SW480 (cell line): Measurements from ENCODE around the gene TYW3.
A peak's percentile ranks its signal among the peaks of the same experiment; 100 is the strongest.

Experiments
- DNase-seq: peaks from one replicate; pipeline ENCODE4 v3.0.0-alpha.2; 2016; ENCODE audit warnings: low spot score

The TYW3 gene, protein sequence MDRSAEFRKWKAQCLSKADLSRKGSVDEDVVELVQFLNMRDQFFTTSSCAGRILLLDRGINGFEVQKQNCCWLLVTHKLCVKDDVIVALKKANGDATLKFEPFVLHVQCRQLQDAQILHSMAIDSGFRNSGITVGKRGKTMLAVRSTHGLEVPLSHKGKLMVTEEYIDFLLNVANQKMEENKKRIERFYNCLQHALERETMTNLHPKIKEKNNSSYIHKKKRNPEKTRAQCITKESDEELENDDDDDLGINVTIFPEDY

DNA sequence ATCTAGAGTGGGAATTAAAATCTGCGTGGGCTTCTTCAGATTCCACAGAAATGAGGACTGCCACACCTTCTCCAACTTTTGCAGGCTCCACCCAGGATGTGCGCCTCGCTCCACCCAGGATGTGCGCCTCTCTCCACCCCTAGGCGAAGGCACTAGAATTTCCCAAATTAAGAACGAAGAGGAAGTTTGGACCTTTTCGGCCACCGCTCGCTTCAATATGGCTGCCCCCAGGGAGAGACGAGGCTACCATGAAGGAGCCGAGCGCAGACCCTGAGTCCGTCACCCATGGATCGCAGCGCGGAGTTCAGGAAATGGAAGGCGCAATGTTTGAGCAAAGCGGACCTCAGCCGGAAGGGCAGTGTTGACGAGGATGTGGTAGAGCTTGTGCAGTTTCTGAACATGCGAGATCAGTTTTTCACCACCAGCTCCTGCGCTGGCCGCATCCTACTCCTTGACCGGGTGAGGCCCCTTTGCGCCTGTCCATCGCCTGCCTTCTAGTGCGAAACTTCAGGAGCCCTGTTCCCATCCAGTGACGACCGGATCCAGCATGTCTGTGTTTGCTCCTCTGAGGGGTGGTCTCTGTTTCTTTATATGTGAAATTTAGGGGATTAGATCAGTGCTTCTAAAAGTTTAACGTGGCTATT, at the start of gene TYW3, which contains the start of gene CRYZ:
TYW3 (plus strand) TSS at position 193 of the 644 bp plus-strand sequence; CDS start at position 286, 93 bp downstream.
CRYZ (minus strand) TSS at position 91 of the 644 bp plus-strand sequence. CDS start 8,229 bp downstream, outside the sequence.
- DNase-seq, result peak; percentile 92

DNA sequence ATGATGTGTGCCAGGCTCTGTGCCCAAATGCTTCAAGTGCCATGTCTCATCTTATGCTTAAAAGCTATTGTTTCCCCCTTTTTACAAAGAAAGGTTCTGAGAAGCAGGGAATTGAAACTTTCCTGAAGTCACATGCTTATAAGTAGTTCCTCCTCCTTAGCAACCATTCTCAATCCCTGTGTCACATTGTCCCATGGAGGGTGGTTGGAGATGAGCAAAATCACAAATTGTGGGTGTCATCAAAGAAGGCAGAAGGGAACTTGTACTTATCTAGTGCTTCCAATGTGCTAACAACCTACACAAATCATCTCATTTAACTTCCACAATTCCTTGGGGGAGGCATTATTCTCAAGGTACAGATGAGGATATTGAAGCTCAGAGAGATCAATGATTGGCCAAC, 49.3 kb upstream of the TYW3 start:
- DNase-seq, result no peak

DNA sequence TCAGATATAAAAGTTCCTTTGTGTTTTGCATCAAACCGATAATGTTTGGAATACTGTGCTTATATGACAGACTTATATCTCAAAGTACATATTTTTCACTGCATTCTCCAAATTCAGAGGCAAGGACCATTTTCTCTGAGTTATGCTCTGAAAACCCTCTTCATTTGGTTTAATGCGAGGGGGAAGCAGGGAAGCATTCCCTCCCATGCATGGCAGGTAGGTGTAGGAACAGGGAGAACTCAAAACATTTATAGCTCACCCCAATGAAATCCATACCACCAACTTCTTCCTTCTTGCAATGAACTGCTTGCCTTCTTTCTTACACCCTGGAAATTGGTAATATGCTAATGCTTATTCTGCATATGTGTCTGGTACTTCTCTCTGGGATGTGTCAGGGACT, 48.7 kb upstream of the TYW3 start:
- DNase-seq, result no peak

DNA sequence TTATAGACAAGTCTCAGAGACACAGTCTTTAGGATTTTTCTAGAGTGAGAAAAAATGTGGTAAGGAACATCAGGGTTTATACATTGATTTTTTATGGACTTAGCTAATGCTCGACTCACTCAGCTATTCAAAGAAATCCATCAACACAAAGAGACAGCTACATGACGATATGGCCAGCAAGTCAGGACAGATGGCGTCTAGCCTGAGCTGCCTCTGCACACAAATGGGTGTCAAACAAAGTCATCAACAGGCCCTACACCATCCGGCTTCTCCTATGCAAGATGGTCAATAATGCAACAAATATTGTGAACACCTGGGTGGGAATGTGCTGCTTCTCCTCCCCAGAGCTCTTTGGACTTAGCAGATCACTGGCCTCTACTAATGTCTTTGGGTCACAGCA, 46.0 kb upstream of the TYW3 start:
- no peak for DNase-seq

DNA sequence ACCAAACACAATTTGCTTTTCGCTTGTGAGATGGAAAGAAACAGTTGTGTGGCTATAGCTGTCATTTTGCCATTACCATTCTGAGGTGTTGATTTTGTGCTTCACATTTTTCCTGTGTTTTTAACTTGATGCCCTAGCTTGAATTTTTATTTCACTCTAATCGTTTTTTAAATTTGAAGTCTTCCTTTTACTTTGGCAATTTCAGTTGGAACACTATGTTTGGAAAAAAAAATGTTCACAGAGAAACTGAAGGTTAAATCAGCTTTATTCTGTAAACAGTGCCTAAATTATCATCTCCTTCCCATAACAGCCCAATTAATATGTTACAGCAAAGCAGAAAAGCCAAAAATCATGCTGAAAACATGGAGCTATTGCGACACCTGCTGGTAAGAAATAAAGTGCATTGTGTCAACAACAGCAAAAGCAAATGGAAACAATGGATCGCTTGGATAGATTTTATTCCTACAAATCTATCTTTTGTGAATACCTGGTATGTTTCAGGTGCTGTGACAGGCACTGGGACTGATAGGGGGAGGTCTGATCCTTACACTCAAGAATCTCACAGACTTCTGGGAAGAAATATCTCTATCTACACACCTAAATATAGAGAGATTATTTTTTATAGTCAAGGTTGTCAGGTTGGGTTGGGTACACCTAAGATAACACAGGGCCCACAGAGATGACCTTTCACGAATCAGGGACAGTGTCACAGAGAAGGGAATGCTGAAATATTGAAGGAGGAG, 43.2 kb upstream of the TYW3 start:
- peak; percentile 41 for DNase-seq

DNA sequence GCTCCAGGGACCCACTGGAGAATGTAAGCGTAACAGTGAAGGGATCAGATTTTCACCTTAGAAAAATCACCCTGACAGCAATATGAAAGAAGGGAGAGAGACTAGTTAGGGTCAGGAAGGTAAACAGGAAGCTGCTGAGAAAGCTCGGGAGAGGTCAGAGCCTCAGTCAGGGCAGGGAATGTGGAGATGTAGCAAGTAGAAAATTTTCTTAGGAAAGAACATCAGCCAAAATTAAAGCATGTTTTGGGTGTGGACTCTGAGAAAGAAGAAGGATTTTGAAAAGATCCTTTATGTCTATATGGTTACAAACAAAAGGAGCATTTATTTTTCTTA, 42.6 kb upstream of the TYW3 start:
- no peak for DNase-seq

DNA sequence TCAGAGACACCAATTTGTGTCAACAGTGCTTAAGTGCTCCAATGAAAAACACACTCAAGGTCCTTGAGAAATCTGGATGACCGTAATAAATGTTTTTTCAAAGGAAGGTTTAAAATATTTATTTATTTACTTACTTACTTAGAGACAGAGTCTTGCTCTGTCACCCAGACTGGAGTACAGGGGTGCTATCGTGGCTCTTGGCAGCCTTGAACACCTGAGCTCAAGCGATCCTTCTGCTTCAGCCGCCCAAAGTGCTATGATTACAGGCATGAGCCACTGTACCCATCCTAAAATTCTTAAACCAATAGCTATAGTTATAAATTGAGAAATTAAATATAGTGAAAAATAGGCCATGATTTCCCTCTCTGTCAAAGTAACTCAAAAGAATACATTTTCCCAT, 42.0 kb upstream of the TYW3 start:
- no peak for DNase-seq

DNA sequence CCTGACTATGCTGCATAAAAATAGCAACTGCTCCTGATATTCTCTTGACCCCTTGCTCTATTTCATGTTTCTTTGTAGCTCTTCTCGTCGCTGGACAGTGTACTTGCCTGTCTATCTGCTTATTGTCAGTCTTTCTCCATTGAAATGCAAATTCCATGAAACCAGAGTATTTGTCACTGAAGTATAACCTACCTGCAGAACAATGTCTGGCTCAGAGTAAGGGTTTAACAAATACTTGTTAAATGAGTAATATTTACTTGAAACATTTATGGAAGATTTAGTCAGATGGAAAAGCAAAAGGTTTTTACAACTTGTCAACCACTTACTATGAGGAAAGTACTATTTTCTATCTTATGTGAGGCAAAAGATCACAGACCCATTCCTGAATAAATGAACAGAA, 39.5 kb upstream of the TYW3 start:
- no peak for DNase-seq

DNA sequence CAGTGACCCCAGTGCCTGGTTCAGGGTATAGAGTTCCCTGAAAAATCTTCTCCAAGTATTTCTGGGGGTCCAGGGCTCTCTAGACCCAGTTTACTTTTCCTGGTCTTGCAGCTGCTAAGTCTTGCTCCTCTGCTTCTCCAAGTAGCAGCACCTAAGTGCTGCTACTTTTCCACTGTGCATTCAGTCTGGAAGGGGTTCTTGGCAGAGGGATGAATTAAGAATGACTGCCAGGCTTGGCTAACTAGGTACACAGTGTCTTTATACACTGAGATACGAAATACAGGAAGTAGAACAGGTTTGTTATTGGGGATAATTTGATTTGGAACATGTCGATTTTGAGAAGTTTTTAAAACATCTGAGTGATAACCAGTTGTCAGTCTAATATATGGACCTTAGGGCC, 35.1 kb upstream of the TYW3 start:
- no peak for DNase-seq

DNA sequence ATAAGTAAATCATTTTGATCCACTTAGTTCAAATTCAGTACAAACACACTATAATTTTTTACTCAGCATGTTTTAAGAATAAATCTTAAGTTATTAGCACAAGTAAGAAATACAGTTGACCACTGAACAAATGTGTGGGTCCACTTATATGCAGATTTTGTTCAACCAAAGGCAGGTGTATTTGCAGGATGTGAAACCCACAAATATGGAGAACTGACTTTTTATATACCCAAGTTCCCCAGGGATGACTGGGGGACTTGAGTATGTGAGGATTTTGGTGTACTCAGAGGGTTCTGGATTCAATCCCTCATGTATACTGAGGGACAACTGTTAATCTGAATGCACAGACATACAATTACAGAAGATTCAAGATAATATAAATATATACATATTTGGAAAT, 33.6 kb upstream of the TYW3 start:
- no peak for DNase-seq

DNA sequence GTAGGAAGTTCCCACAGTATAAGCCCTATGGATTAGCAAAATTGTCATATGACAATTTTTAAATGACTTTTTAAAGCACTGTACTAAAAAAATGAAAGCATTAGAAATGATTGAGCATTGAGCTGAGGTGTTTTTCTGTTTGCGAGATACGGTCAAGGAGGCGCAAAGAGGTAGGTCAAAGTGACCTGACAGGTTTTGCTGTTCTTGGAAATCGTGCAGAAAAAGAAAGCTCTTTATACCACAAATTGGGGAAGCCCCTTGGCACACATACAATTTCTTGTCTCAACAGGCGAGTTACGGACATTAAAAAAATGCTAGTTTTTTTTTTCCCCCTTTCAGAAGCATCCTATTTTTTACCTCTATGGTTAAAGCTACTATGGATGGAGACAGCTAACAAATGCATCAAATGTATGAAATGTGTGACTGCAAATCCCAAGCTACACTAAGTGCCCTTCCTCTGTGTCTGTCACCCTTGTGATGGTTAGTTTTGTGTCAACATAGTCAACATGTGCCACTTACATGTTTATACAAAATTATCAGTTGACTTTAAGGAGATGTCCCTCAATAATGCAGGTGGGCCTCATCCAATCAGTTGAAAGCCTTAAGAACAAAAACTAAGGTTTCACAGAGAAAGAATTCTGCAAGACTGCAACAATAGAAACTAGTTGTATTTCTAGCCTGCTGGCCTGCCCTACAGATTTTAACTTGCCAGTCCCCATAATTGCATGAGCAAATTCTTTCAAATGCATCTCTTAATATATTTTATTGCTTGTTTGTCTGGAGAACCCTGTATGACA, 29.4 kb upstream of the TYW3 start:
- DNase-seq, result no peak

DNA sequence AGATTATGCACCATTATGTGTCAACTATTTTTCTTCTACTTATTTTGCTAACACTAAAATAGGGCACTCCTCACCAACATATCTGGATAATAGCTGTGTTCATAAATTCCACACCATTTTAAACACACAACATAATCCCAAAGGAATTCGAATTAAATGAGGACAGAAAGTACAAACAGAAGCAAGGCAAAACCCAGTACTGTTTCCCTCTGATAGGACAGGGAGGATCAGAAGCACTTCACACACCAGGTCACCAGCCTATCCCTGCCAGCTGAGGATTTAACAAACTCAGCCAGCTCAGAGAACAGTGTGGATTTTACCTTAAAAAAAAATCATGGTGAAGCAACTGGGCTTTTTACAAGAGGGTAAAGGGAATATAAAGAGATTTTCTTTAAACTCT, 20.1 kb upstream of the TYW3 start:
- DNase-seq, result no peak

DNA sequence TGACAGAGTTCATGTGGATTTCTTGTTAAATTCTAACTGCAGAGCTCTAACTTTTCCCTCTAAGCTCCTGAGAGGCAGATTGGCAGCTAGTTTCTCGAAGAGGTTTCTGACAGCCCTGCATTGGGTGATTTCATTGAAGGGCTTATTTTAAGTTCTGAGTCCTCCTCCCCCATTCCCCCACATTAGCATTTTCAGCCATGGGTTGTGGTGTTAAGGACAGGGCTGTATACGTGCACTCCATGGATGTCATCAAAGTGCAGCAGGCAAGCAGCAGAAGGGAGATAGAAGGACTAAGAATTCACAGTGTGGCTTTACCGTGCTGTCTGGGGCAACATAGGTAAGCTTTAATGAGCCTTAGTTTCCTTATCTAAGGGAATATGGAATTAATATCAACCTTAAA, 19.1 kb upstream of the TYW3 start:
- DNase-seq, result no peak

DNA sequence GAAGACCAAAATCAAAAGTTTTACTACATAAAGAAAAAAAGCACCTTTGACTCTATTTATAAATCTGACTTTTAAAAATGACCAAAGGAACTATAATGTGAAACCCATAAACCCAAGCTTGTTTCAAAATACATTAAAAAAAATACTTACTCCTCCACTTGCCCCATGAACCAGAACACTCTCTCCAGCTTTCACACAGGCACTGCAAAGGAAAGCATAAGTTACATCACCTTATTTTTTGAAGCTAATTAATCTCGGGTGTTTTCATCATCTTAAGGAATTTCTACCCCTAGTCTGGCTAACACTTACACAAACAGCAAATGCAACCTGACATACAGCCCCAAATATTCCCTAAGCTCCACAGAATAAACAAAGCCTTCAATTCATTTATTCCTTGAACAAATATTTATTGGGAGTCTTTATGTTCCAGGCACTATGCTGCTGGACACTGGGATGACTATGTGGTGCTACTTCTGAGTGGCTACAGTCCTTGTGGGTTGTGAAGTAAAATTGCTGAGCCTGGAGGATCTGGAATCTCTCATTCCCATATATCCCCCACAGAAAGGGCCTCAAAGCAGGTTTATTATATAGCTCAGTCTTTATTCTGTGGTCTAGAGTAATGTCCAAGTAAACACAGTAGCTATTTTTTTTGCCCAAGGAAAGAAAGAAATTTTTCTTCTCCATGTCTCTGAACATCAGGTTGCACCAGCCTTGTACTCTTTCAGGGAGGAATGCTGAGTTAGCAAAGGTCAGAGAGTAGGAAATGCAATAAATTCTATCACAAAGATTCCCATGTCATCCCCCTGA, 18.3 kb upstream of the TYW3 start:
- no peak for DNase-seq

DNA sequence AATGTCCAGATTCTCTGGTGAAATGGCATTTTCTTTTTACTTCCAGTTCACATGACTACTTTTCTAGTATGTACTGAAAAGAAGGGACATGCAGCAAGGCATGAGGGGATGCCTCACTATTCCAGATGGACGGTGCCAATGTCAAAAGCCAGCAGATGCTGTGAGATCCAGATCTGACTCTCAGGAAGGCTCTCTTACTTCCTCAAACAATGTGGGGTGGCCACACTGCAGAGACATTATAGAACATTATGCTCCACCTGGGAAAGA, 17.8 kb upstream of the TYW3 start:
- no peak for DNase-seq

DNA sequence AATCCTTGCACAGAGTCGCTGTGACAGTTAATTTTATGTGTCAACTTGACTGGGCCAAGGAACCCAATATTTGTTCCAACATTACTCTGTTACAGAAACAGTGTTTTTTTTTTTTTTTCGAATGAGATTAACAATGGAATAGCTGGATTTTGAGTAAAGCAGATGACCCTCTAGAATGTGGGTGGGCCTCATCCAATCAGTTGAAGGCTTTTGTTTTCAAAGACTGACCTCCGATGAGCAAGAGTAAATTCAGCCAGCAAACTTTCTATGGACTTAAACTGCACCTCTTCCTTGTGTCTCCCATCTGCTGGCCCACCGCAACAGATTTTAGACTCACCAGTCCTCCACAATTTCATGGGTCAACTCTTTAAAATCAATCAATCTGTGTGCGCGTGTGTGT, 17.1 kb upstream of the TYW3 start:
- no peak for DNase-seq

DNA sequence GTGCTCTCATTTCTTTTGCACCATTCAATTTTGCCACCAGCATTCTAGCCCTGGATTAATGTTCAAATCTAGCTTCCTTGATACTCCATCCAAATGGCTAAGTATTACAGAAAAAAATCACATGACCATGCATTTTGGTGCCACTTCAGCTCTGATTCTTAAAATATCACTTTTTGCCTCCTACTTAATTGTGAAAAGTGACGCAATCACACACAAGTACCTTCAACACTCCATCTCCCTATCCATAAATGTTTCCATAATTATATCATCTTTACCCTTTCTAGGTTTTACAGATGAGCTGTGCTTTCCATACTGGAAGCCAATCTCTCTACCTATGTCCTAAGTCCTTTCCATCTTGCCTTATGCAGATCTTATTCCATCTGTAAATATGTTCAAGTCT, 16.1 kb upstream of the TYW3 start:
- no peak for DNase-seq

DNA sequence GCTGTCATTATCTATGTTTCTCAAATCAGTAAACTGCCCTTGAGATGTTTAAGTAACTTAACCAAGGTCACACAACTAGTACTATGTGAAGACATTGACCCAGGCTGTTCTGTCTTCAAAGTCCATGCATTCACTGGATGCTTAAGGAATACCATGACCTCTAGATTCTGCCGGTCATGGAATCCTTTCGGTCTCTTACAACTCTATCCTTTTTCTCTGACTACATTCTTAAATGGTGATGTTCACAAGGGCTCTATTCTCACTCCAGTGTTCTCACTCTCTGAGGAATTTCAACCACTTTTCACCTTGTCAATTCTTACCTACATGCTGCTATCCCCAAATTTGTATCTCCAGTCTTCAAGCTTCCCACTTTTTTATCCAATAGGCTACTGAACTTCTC, 15.3 kb upstream of the TYW3 start:
- DNase-seq, result no peak

DNA sequence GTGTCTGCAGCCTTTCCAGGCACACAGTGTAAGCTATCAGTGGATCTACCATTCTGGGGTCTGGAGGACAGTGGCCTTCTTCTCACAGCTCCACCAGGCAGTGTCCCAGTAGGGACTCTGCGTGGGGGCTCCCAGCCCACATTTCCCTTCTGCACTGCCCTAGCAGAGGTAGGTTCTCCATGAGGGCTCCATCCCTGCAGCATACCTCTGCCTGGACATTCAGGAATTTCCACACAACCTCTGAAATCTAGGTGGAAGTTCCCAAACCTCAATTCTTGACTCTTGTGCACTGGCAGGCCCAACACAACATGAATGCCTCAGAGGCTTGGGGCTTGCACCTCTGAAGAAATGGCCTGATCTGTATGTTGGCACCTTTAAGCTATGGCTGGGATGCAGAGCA, 6.9 kb upstream of the TYW3 start:
- no peak for DNase-seq

DNA sequence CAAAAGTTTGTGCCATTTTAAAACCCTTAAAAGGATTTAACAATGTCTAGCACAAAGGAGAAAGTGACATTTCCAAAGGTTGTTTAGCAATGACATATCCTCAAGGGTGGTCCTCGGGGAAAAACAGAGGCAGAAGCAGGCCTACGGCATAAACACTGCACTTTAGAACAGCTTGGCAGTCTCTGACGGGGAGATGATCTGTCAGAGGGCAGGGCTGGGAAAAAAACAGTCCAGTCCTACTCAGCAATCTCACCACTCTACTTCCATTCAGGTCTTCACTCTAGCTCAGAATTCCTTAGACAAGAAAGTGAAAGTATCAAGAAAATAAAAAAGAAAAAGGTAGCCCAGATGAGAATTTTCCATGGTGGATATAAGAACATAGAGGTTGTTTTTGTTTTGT, 4.2 kb upstream of the TYW3 start:
- DNase-seq, result no peak

DNA sequence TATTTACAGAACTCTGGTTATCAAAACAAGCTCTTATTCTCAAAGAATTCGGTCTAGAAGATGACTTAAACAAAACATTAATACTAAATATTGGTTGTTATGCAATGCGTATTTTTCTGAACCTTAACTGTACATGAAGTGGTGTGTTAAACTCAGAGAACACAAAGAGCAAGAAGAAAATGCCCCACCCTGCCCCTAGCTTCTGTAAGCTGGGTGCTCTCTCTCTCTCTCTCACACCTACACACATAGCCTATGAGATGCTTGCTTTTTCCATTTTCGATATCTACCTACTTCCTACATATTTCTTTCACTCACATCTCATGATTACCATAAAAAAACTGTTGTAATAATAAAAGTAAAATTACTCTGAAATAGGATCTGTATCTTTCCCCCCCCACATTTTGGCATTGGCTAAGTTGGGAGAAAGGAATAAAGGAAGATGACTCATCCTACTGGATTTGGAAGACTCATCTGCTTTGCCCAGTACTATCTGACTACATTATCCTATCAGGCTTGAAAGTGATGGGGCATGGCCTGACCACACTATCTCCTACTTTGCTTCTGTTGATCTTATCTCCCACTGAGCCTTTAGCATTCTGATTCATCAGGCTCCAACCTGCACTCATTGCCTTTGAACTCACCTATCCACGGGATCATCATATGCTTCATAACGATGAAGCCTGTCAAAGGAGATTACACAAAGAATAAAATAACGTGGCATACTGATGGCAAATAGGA, 3.0 kb upstream of the TYW3 start:
- DNase-seq, result peak; percentile 54
